Stimulated activated naive CD4-positive, alpha-beta T cell treated with Interleukin-2 at 50 U/mL for 16 hours (primary cell): Measurements from ENCODE around the gene ZSCAN22.
A peak's percentile ranks its signal among the peaks of the same experiment; 100 is the strongest.
"Not testable (repeated sequence)": the region's sequence is repeated elsewhere in the genome, so short reads cannot be mapped to it uniquely, and the experiment has no call there.

Source experiments
- DNase-seq: peaks from one replicate; lab custom pipeline; 2025; lab: John Stamatoyannopoulos, UW

ZSCAN22 gene

GRCh38 chr19:58374200-58374599, 47.4 kb downstream of the ZSCAN22 start:
- DNase-seq, result no peak

GRCh38 chr19:58376724-58377123, 49.9 kb downstream of the ZSCAN22 start:
- DNase-seq, result not testable (repeated sequence)

GRCh38 chr19:58379246-58379645, 52.5 kb downstream of the ZSCAN22 start:
- DNase-seq, result no peak

GRCh38 chr19:58380037-58380661, 53.4 kb downstream of the ZSCAN22 start:
- no peak for DNase-seq

- DNase-seq, result peak; percentile 98
These were observed 54.1 kb downstream of the ZSCAN22 start, which contains the start of gene ZNF837 for GRCh38 chr19:58380662-58381459. Gene ZNF837 (minus strand): TSS chr19:58381030. CDS start chr19:58369332, 11,698 bp downstream.

GRCh38 chr19:58381460-58382212, 54.8 kb downstream of the ZSCAN22 start:
- DNase-seq, result no peak

- no peak for DNase-seq
These were observed 56.3 kb downstream of the ZSCAN22 start for GRCh38 chr19:58382997-58383603.

GRCh38 chr19:58385313-58385890, 58.6 kb downstream of the ZSCAN22 start:
- no peak for DNase-seq

- DNase-seq, result peak; percentile 39
These were observed 59.2 kb downstream of the ZSCAN22 start for GRCh38 chr19:58385891-58386575.

GRCh38 chr19:58386576-58387337, 60.0 kb downstream of the ZSCAN22 start, which contains the start of gene RPS5:
Gene RPS5 (plus strand): TSS chr19:58387269. CDS start chr19:58388138, 869 bp downstream.
- peak; percentile 95 for DNase-seq

GRCh38 chr19:58387338-58388174, 60.8 kb downstream of the ZSCAN22 start:
- DNase-seq, result no peak

- DNase-seq, result no peak
These were observed 61.4 kb downstream of the ZSCAN22 start for GRCh38 chr19:58388175-58388526.
